Type B pancreatic cell (in vitro differentiated cells): ENCODE measurements around the gene TCF3. TPM values are rescaled to one million over a fixed set of nuclear protein-coding genes. Genes with fewer than 3 reads are reported as not detected.

ENCODE experiments used
- DNase-seq: peaks from one replicate; pipeline ENCODE4 v3.0.0; 2021; ENCODE audit warnings: mixed read lengths; ENCODE audit not compliant: unreplicated experiment; ENCODE audit errors: extremely low spot score
- H3K27ac Mint-ChIP-seq: 2 replicates; pipeline ENCODE4 v1.8.0; 2021; ENCODE audit warnings: mild to moderate bottlenecking, mixed read lengths
- H3K27me3 Mint-ChIP-seq: 2 replicates; pipeline ENCODE4 v1.8.0; 2021; ENCODE audit warnings: mixed read lengths
- H3K36me3 Mint-ChIP-seq: 2 replicates; pipeline ENCODE4 v1.8.0; 2021; ENCODE audit warnings: mixed read lengths
- H3K4me1 Mint-ChIP-seq: one replicate; pipeline ENCODE4 v1.8.0; 2021; ENCODE audit warnings: mixed read lengths; ENCODE audit not compliant: unreplicated experiment
- H3K4me3 Mint-ChIP-seq: 2 replicates; pipeline ENCODE4 v1.8.0; 2021; ENCODE audit warnings: mild to moderate bottlenecking, mixed read lengths
- H3K9me3 Mint-ChIP-seq: 2 replicates; pipeline ENCODE4 v1.8.0; 2021; ENCODE audit warnings: mixed read lengths
- CTCF ChIP-seq: fragments of 200-600 bp; sonication (generic); conservative IDR thresholded peaks from 2 replicates; pipeline ENCODE4 v1.5.0; 2021; ENCODE audit warnings: antibody characterized with exemption, mild to moderate bottlenecking
- total RNA-seq: library from RNA; stranded (reverse); gene quantifications from 2 replicates; pipeline ENCODE4 v1.2.1, GENCODE V29; 2021; ENCODE audit warnings: low replicate concordance

Gene TCF3
- total RNA-seq, 1 donor from 2014 or later: 193 TPM

- Mint-ChIP-seq H3K27me3 (no peaks in the 10 kb centered on the region), H3K4me3 (no peak overlapping the region), H3K4me1 (peaks cover 8% of the 10 kb centered on the region), H3K27ac (no peak overlapping the region), H3K9me3 (no peaks in the 10 kb centered on the region), H3K36me3 (no peaks in the 10 kb centered on the region)
- no peak for TF ChIP-seq CTCF
- no peak for DNase-seq
Observed at GRCh38 chr19:1609680-1610474, 42.5 kb downstream of the TCF3 start.

GRCh38 chr19:1609103-1609396 lies 43.4 kb downstream of the TCF3 start:
- Mint-ChIP-seq H3K36me3 (no peaks in the 10 kb centered on the region), H3K4me1 (peaks cover 8% of the 10 kb centered on the region), H3K27me3 (no peaks in the 10 kb centered on the region), H3K27ac (no peak overlapping the region), H3K9me3 (no peaks in the 10 kb centered on the region), H3K4me3 (no peak overlapping the region)
- no peak for TF ChIP-seq CTCF
- no peak for DNase-seq

- no peaks in the 10 kb centered on the region for H3K9me3 Mint-ChIP-seq
- no peaks in the 10 kb centered on the region for H3K36me3 Mint-ChIP-seq
- DNase-seq: no peak
- TF ChIP-seq CTCF: no peak
- peak overlapping the region; percentile 26 for H3K27ac Mint-ChIP-seq
- H3K27me3 Mint-ChIP-seq: no peaks in the 10 kb centered on the region
- no peak overlapping the region for H3K4me3 Mint-ChIP-seq
- peaks cover 8% of the 10 kb centered on the region for H3K4me1 Mint-ChIP-seq
Observed at GRCh38 chr19:1608359-1609102, 43.9 kb downstream of the TCF3 start.

- Mint-ChIP-seq H3K4me1 (peaks cover 16% of the 10 kb centered on the region), H3K36me3 (no peaks in the 10 kb centered on the region), H3K27ac (peak overlapping the region; percentile 99), H3K9me3 (no peaks in the 10 kb centered on the region), H3K27me3 (no peaks in the 10 kb centered on the region), H3K4me3 (peak overlapping the region; percentile 99)
- no peak for DNase-seq
- no peak for TF ChIP-seq CTCF
Observed at GRCh38 chr19:1606138-1606651, 46.2 kb downstream of the TCF3 start.

GRCh38 chr19:1605236-1606137 lies 46.9 kb downstream of the TCF3 start, which contains the start of gene UQCR11:
TSS of gene UQCR11 (minus strand) at chr19:1605462. CDS start at chr19:1605409, 53 bp downstream.
- peak; percentile 92 for DNase-seq
- Mint-ChIP-seq H3K4me1 (peaks cover 16% of the 10 kb centered on the region), H3K27me3 (no peaks in the 10 kb centered on the region), H3K36me3 (no peaks in the 10 kb centered on the region), H3K9me3 (no peaks in the 10 kb centered on the region), H3K27ac (peak within 1 kb of the TSS; percentile 99), H3K4me3 (peak within 1 kb of the TSS; percentile 99)
- TF ChIP-seq CTCF: peak; percentile 69
